Esophagus muscularis mucosa (tissue), 3 donors: ENCODE measurements around the gene SF3A1.

ENCODE experiments used
- CTCF ChIP-seq, 3 experiments: fragments of 200-600 bp in 2 of 3; fragments of 450-650 bp in 1 of 3; sonication (generic) in 2 of 3; IDR thresholded peaks; one replicate each; pipeline ENCODE4 v1.5.1; 2017 to 2019; ENCODE audit warnings: antibody characterized with exemption in 3 of 3, mild to moderate bottlenecking in 2 of 3, moderate library complexity in 1 of 3
- POLR2AphosphoS5 ChIP-seq, 2 donors: sonication (generic); formaldehyde crosslinking; IDR thresholded peaks; one replicate each; pipeline ENCODE4 v1.6.1; 2017; ENCODE audit warnings: antibody characterized with exemption in 2 of 2

- TF ChIP-seq CTCF (IDR thresholded peaks at IDR 0.05): no peak
- TF ChIP-seq POLR2AphosphoS5 (IDR thresholded peaks at IDR 0.05): no peak
Observed at GRCh38 chr22:30321461-30321860, 35.2 kb downstream of the SF3A1 start.
